Superior temporal gyrus (tissue), 1 donor: ENCODE data around the gene GBGT1.
"Not testable (repeated sequence)": the region's sequence is repeated elsewhere in the genome, so short reads cannot be mapped to it uniquely, and the experiment has no call there.

ENCODE experiments used
- DNase-seq: peaks from one replicate; pipeline ENCODE4 v3.0.0-alpha.2; 2016; ENCODE audit errors: extremely low spot score

GBGT1 gene

DNA sequence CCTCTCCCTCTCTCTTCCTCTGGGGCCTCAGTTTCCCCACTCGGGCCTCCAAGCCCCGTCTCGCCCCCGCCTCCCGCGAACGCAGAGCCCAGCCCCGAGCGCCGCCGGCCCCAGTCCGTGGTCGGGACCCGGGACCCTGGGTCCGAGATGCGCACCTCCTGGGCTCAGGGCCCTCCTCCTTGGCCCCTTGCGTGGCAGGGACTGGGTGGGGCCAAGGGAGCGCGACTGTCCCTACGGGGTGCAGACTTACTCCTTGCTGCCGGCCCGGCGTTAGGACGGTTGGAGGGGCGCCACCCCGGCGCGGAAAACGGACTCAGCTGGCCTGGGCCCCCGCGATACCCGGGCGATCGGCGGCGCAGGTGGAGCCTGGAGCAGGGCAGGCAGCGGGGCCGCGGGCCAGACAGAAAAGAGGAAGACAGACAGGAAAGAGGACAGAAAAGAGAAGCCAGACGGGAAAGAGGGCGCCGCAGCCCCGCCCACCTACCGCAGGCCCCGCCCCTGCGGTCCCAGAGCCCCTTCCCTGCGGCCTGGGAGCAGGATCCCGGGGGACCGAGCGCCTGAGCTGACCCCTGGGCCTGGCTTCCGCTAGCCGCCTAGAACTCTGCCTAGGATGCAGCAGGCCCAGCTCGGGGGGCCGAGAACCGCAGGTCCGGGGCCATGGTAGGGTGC lies at the start of gene GBGT1:
Gene GBGT1 (minus strand): TSS at position 411 of the 669 bp plus-strand sequence. CDS start 1,502 bp downstream, outside the sequence.
- no peak for DNase-seq

DNA sequence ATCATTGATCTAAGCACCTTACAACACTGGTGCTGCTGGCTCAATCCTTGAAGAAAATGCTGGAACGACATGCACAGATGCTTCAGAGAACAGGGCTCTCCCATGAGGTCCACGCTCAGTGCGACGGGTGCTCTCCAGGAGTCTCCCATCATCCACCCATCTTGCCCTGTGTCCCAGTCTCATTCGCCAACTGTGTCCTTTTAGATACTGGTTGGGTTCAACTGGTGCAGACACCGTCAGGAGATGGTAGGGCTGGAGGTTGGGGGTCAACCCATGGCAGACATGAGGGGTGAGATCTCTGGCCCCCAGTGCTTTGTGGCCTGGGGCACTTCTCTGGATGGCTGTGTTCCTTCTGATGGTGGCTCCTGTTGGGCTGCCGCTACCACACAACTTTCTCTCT lies 46.9 kb upstream of the GBGT1 start:
- DNase-seq: no peak

DNA sequence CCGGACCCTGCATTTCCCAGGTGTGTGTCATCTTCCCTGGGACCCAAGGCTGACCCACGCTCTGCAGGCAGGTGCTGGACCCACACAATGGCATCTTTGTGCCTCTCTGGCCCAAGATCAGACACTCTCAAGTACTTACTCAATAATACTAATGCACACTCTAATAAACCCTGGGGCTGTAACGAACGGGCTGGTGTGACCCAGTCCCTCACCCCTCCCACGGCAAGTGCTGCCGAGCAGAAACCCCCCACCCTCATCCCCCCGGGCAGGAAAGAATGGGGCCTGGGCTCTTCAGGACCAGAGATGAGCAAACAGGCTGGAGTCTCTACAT lies 46.5 kb upstream of the GBGT1 start:
- no peak for DNase-seq

DNA sequence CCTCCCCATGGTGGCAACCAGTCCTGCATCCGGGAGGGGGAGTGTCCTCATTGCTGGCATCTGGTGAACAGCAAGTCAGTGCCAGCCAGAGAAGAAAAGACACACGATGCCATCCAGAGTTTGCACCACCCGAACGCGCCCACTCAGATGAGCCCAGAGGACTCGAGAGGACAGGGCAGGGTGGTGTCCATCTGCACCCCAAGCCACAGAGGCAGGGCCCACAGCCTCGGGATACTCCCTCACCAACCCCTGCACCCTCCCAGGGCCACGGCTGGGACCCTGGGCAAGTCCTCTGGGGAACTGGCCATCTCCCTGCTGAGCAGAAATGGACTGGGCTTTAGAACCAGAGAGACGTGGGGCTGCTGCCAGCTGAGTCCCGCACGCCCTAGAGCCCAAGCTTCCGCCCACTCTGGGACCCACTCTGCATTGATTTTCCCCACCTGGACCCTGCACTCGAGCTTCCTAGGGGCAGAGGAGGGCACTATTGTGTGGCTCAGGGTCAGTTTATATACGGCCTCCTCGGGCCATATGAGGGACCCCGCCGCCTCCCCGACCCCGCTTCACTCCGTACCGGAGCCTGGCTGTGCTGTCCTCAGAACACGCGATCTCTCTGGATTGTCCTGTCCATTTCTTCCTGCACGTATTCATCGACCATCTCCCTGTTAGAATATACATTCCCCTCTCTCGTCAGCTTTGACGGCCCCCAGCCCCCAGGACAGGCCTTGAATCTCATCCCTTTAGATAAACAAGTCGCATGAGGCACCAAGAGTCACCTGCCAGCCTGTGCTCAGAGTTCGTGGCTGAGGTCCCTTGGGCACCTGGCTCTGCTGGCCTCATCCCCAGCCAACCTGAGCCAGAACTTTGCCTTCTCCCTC lies 45.9 kb upstream of the GBGT1 start:
- not testable (repeated sequence) for DNase-seq

DNA sequence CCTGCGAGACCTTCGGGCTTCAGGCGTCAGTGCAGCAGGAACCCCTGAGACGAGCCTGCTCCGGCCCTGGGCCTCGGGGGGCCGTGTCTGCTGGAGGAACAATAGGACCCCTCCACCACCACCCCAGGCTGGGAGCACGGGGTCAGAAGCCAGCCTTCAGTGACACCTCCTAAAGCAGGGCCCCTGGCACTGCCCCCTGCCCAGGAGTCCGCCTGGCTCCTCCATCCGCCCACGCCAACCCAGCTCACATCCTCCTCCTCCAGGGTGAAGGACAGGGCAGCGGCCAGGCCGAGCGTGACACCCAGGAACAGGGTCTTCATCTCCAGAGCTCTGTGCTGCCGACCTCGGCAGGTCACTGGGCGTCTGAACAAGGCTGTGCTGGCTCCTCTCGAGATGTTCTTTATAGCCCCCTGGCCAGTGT lies 45.2 kb upstream of the GBGT1 start, which contains the start of gene OBP2B:
Gene OBP2B (minus strand): TSS at position 371 of the 421 bp plus-strand sequence. CDS start 51 bp downstream, at position 320.
- not testable (repeated sequence) for DNase-seq

DNA sequence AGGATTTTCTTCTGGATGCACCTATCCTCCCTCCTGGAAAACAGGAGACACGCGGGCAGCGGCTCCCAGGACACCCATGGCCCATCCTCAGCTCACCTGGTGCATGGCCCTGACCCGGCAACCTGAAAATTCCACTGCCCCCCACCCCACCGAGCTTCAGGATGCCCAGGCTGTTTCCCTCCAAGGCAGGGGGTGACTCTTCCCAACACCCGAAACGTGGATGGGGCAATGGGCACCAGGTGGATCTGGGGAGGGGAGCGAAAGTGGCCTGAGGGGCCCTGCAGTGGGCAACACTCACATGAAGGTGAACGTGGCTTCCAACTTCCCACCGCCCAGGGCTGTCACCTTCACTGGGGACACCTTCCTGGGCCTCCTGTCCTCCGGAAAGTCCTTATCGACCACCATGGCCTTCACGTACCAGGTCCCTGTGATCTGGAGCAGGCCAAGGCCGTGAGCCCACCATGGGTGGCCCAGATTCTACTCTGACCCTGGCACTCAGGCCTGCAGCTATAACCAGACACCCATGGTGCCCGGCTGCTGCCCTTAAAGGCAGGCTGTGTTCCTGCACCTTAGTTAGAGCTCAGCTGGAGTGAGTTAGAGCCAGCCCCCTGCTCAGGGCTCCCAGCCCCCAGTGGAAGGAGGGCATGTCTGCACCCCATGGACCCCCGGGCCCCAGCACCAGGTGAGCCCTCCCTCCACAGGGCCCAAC lies 44.6 kb upstream of the GBGT1 start:
- DNase-seq: not testable (repeated sequence)

DNA sequence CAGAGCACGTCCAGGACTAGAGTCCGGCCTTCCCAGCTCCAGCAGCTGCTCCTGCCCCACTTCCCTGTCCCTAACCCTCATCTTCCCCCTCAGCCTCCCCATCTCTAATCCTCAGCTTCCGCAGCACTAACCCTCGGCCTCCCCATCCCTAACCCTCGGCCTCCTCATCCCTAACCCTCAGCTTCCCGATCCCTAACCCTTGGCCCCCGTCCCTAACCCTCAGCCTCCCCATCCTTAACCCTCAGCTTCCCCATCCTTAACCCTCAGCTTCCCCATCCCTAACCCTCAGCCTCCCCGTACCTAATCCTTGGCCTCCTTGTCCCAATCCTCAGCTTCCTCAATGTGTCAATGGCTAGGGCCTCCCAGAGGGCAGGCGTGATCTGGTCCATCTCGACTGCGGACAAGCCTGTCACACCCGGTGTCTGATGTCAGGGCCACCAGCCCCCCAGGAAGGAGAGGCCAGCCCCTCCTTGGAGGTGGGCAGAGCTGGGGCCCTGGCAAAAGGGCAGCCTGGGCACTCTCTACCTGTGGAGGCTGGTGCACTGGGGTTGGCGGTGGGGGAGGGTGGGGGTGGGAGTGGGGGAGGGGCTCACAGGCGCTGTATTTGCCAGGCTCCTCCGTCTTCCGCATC lies 43.9 kb upstream of the GBGT1 start:
- DNase-seq: no peak

DNA sequence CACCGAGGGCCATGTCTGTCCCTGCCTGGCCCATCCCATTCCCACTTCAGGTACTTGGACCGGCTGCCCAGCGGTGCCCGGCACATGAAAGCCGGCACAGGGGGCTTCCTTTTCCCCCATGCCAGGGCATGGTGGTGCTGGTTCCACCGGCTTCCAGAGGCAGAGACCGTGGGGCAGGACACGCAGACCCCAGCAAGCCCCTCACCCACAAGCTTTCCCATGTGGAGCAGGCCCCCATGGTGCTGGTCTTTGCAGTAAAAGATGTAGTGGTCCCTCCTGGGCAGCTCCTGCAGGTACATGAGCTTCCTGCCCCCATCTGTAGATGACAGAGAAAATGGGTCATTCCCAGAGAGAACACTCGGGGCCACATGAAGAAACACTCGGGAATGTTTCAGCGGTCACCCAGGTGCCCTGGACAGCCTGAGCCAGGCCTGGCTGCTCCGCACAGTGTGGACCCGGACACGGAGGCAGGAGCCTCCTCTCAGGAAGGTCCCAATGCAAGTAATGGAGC lies 43.4 kb upstream of the GBGT1 start:
- no peak for DNase-seq

DNA sequence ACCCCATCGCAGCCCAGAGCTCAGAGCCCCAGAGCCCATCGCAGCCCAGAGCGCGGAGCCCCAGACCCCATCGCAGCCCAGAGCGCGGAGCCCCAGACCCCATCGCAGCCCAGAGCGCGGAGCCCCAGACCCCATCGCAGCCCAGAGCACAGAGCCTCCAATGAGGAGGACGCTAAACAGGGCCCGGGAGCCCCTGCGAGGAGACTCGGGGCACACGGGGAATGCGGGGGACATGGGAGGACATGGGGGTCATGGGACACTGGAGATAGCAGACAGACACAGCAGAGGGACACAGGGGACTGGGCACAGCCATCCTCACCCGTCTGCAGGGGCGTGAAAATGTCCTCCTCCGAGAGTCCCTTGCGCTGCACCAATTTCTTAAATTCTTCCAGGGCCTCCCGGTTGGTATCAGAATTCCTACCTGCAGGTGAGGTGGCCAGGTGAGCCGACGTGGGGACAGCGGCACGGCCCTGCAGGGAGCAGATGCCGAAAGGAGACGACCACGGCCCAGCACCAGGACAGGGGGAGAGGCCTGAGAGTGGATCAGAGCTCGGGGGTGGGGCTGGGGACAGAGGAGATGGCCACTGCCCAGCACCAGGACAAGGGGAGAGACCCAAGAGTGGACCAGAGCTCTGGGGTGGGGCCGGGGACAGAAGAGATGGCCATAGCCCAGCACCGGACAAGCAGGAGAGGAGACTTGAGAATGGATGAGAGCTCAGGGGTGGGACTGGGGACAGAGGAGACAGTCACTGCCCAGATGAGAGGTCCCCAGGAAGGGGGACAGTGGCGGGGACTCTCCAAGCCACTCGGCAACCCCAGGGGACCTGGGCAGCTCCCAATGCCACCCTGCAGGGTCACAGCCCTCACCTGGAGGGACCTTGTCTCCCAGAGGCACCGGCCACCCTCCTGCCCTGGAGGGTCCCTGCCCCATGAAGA lies 42.5 kb upstream of the GBGT1 start:
- no peak for DNase-seq

DNA sequence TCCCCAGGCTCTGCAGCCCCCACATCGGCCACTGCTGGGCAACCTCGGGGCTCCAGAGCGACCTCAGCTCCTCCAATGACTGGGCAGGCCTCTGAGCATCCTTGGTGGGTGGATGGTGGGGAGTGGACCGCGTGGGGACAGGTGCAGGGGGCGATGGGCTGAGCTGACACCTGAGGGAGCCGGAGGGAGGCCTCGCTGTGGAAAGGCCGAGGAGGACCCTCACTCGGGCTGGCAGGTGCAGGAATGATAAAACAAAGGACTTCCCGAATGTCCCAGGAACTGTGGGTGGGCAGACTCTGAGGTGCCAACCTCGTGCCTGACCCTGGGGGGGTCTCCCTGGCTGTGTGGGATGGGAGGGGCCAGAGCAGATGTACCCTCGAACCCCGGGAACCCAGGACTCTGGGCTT lies 41.8 kb upstream of the GBGT1 start:
- DNase-seq: not testable (repeated sequence)

DNA sequence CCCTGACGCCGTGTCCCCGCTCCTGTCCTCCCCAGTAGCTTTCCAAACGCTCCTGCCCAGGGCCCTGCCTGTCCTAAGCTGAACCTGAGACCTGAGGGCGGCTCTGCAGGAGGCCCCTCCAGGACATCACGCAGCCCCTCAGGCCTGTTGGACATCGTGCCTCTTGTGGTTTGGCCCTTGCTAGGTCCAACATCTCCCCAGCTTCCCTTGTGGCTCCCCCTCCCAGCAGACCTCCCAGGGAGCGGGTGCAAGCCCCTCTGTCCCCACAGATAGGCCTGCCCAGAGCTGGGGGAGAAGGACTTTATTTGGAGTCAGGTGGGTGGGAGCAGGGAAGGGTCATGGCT lies 41.3 kb upstream of the GBGT1 start:
- DNase-seq: no peak

DNA sequence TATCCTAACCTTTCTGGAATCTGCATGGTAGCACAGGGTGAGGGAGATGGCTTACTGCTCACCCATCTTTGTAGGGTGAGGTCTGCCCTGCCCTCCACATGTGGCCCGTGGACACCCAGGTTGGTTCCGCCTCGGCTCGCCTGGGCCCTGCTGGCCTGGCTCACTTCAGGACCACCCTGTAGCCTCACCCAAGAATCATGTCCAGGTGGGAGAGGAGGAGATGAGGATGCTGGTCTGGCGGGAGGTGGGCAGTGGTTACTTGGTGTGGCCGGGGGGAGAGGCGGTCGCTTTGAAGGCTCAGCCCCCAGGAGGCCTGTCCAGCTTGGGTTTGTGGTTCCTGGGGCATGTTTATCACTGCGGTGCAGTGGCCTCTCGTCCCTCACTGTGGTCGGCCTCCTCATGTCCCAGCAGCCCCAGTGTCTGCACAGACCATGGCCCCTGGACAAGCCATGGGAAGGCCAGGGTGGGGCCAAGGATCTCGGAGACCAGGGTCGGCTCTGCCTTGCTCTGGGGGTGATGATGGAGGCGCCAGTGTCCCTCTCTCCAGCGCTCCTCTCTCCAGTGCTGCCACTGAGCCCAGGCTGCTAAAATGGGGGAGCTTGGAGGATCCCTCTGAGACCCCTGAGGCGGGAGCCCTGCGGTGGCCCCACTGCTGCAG lies 40.8 kb upstream of the GBGT1 start:
- DNase-seq: no peak

DNA sequence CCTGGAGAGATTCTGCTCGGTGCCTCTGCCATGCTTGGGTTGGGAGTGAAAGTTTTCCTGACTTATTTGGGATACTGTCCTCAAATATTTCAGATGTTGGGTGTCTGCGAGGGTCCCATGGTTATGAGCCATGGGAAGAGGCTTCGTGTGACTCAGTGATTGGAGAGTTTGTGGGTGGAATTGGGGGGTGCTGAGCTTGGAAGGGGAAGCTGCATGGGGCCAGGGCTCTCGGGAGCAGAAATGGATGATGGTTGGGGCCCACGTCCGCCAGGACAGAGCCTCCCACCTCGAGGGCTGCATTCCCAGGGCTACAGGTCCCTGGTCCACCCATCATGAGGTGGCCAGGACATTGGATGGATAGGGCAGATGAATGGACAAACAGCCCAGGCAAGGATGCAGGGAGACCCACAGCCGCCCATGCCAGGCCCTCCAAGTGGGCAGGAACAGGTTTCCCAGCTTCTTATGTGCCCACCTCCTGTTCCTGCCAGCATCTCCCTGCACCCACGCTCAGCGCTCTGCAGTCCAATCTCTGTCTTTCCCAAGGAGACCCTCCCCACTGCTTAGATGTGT lies 39.9 kb upstream of the GBGT1 start:
- DNase-seq: no peak

DNA sequence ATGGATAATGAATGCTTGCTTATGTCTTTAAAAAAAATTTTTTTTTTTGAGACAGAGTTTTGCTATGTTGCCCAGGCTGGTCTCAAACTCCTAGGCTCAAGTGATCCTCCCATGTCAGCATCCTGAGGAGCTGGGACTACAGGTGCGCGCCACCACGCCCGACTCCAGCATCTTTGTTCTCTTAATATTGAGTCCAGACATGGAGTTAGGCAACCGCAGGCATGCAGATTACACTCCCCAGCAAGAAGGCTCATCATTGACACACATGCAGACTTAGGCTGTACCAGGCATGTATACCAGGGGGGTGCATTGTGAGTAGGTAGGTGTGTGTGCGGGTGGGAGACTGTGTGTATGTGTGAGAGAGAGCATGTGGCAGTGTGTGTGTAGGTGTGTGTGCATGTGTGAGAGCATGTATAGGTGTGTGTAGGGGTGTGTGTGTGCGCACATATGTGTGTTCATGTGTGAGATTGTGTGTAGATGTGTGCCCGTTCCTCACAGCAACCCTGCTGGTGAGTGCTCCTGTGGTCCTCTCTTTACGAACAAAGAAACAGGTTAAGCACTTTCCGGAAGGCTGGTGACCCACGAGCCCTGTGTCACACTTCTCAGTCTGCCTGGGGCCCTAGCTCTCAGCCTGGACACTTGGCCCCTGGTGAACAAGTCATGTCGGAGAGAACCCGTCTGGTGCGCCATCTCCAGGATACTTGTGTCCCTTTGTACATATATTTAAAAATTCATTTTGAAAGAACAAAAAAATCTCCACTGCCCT lies 39.2 kb upstream of the GBGT1 start:
- no peak for DNase-seq

DNA sequence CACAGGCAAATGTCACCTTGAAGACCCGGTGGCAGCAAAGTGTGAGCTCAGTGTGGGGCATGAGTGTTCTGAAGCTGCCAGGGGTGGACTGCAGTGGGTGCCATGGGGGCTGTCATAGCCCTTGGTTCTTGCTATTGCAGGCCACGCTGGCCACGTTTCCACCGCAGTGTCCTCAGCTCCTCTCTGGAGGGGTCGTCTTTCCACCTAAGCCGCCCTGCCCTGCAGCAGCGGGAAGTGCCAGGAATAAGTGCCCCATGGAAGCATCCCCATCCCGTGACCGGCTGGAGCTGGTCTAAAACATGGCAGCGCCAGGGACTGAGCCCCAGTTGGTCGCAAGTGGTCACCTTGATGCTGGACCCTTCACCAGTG lies 38.4 kb upstream of the GBGT1 start:
- DNase-seq: no peak

DNA sequence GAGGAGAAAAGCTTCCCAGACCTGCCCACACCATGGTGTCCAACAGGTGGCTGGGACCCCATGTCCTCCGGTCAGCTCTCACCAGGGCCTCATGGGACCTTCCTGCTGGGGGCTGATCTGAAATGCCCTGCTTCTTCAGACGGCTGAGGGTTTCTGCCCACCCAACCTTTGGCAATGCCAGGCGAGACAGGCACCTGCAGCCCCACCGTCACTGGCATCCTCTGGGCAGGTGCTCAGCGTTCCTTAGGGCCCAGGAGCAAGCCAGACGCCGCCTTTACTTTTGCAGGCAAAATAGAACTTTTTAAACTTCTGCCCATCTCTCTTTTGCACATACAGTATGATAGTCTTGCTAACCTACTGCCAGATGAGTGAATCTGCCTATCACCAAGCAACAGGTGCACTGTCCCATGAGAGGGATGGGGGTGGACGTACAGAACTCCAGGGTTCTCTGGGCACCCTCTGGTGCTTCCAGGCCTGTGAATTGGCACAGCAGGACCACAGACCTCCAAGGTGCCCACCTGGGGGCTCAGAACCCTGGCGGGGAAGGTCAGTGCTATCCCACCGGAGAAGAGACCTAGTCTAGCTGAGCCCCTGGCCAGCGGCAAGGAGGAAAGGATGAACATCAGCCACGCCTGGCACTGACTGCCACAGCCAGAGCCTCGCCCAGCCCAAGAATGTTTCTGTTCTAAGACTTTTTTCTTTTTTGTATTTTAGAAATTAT lies 37.9 kb upstream of the GBGT1 start:
- no peak for DNase-seq

DNA sequence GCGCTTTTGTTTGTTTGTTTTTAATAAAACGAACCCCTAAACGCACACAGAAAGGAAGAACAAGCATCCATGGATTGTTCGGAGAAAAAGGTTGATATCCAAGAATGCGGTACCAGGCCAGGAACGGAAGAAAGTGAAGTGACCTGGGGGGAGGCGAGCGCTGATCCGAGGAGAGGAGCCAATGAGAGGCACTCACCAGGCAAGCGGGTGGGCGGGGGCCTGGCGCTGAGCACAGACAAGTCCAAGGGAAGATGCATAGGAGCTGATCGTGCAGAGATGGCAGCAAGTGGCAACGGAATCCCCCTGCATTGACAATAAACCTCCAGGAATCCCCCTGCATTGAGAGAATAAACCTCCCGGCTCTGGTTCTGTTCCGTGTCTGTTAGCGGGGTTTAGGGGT lies 36.9 kb upstream of the GBGT1 start:
- no peak for DNase-seq

DNA sequence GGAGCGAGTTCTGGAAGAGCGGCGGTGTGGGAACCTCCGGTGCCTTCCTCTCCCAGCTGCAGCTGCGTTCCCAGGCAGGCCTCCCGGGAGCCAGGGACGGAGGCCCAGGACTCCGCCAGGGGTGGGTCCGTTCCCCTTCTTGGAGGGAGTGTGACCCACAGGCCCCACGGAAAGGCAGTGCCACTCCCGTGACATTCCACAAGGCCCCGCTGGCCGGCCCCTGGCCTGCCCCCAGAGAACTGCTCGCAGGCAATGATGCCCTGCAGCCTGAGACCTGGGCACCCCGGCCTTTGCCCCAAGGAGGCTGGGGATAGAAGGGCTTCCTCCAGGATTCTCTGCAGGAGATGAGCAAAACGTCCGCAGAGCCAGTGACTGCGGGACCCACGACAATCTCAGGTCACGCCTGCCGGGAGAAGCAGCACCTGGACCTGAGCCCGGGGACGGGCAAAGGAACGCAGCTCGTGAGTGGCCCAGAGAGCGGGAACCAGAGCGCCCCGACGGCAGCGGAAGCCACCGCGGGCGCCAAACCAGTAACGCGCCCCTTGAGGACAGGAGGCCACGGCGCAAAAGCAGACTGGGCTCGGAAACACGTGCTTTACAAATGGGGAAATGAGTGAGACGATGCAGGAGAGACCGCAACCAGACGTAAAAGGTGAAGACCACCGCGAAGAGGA lies 36.1 kb upstream of the GBGT1 start:
- DNase-seq: no peak
